Right lobe of liver (tissue), 6 donors: Measurements from ENCODE around the gene EDNRA. TPM values are rescaled to one million over a fixed set of nuclear protein-coding genes. Genes with fewer than 3 reads are reported as not detected.

Experiments
- ATAC-seq, 4 donors: fragments of 200-7000 bp; cut with Tn5 transposase; one replicate each; pipeline ENCODE4 v1.9.1; 2020; ENCODE audit warnings: mild to moderate bottlenecking in 4 of 4, moderate library complexity in 4 of 4
- DNase-seq, 3 donors: peaks; one replicate each; pipeline ENCODE4 v3.0.0-alpha.2; 2020
- H3K27ac ChIP-seq, 3 donors: fragments of 200-600 bp; one replicate each; pipeline ENCODE4 v1.8.0; 2022
- H3K27me3 ChIP-seq, 2 donors: fragments of 200-600 bp; one replicate each; pipeline ENCODE4 v1.8.0; 2022
- H3K36me3 ChIP-seq, 4 donors: fragments of 200-600 bp; sonication (generic) in 1 of 4; one replicate each; pipeline versions ENCODE4 v1.5.1 to v1.8.0; 2017 to 2022; ENCODE audit warnings: control low read depth in 1 of 4
- H3K4me1 ChIP-seq, 4 donors: fragments of 200-600 bp; sonication (generic) in 1 of 4; one replicate each; pipeline versions ENCODE4 v1.5.1 to v1.8.0; 2017 to 2022; ENCODE audit warnings: control low read depth in 1 of 4
- H3K4me3 ChIP-seq, 3 donors: fragments of 200-600 bp; one replicate each; pipeline ENCODE4 v1.8.0; 2022
- H3K9me3 ChIP-seq, 4 donors: fragments of 200-600 bp; sonication (generic) in 1 of 4; one replicate each; pipeline versions ENCODE4 v1.5.1 to v1.8.0; 2017 to 2022; ENCODE audit warnings: control low read depth in 1 of 4
- POLR2A ChIP-seq: fragments of 450-650 bp; IDR thresholded peaks from one replicate; pipeline ENCODE4 v1.6.1; 2017; ENCODE audit warnings: antibody characterized with exemption, mild to moderate bottlenecking
- WGBS: methylation state at CpG from one replicate; pipeline ENCODE4 v1.1.6; 2018; ENCODE audit warnings: low coverage, low lambda C conversion rate; ENCODE audit not compliant: insufficient coverage; ENCODE audit errors: missing lambda C conversion rate; 5-methylcytosine and 5-hydroxymethylcytosine counted together
- intact Hi-C, 2 donors: fragments of 100-400 bp; cut with DNase I; formaldehyde crosslinking; loops; one replicate each; pipeline versions ENCODE4 v1.11.2 to v1.14.1; 2022
- total RNA-seq, 6 experiments: library from RNA; depleted of rRNA in 2 of 6; stranded (reverse); fragments of >200 nt in 2 of 6; fragmentation: NEBNext Ultra II Directional in 3 of 6; extraction: Animal tissue kit (Norgen Biotek cat#: 25700) in 3 of 6; gene quantifications; one replicate each; pipeline versions ENCODE4 v1.1.0 to v1.2.4, GENCODE V29; 2016 to 2023
- TF ChIP-seq, protein P1 (sequence below), 4 donors: fragments of 200-600 bp in 3 of 4; fragments of 450-650 bp in 1 of 4; IDR thresholded peaks; one replicate each; pipeline versions ENCODE4 v1.5.1 to v1.8.0; 2016 to 2022; ENCODE audit warnings: antibody characterized with exemption in 4 of 4, mild to moderate bottlenecking in 2 of 4
- donor health status: DM: no; HTN: yes; CAD: no.
- donor health status: DM: no; HTN: no; CAD: no.
- donor health status: DM: no; HTN: no; CAD: no.
- donor health status: DM: no; HTN: yes; CAD: no.
- donor health status: DM: no; HTN: yes; CAD: no.

Gene EDNRA
- total RNA-seq, 6 experiments from 2014 or later: 0.61 to 1.2 (median 0.92) TPM

DNA sequence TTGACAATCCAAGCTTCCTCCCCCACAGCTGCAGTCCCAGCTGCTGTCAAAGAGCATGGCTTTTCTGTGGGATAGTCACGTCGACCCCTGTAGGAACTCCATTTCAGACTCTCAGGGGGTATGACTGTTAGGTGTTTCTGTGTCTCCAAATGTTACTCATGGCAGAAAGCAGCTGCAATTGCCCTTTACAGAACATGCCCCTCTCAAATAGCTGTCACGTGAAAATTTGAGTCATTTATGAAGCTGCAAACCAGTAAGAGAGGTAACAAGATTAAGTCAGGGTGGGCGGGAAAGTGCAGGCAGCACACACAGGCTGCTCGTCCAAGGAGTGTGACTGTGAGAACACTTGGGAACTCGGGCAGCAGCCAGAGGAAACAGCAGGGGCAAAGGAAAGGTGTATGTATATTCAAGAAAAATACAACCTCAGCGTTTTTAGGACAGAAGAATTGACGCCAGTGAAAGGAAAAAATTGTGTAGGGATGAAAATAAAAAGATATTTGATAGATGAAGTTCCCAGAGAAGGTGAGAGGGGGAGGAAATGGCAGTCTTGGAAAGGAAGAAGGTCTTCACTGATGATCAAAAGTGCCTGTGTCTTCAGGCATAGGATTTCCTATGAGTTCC is 69.8 kb downstream of the EDNRA start:
- Histone ChIP-seq H3K27ac (no peak overlapping the region), H3K36me3 (no peaks in the 10 kb centered on the region), H3K27me3 (no peaks in the 10 kb centered on the region), H3K4me3 (no peak overlapping the region), H3K4me1 (no peaks in the 10 kb centered on the region), H3K9me3 (no peaks in the 10 kb centered on the region)
- intact Hi-C loops: no loop called here
- TF ChIP-seq, protein P1, sequence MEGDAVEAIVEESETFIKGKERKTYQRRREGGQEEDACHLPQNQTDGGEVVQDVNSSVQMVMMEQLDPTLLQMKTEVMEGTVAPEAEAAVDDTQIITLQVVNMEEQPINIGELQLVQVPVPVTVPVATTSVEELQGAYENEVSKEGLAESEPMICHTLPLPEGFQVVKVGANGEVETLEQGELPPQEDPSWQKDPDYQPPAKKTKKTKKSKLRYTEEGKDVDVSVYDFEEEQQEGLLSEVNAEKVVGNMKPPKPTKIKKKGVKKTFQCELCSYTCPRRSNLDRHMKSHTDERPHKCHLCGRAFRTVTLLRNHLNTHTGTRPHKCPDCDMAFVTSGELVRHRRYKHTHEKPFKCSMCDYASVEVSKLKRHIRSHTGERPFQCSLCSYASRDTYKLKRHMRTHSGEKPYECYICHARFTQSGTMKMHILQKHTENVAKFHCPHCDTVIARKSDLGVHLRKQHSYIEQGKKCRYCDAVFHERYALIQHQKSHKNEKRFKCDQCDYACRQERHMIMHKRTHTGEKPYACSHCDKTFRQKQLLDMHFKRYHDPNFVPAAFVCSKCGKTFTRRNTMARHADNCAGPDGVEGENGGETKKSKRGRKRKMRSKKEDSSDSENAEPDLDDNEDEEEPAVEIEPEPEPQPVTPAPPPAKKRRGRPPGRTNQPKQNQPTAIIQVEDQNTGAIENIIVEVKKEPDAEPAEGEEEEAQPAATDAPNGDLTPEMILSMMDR (IDR thresholded peaks at IDR 0.05): no peak
- no peak for TF ChIP-seq POLR2A
- 31% methylated on average over 8 of the region's 8 CpGs for WGBS
- DNase-seq: no peak
- no peak for ATAC-seq

- H3K4me3 ChIP-seq: no peak overlapping the region
- H3K27me3 ChIP-seq: no peaks in the 10 kb centered on the region
- H3K4me1 ChIP-seq: no peaks in the 10 kb centered on the region
- H3K9me3 ChIP-seq: no peaks in the 10 kb centered on the region
- intact Hi-C loops: no loop called here
- DNase-seq (no peak), ATAC-seq (no peak)
- no peak overlapping the region for H3K27ac ChIP-seq
- 83% methylated on average over 4 of the region's 4 CpGs for WGBS
- no peaks in the 10 kb centered on the region for H3K36me3 ChIP-seq
- TF ChIP-seq POLR2A: no peak
- TF ChIP-seq, protein P1 (IDR thresholded peaks at IDR 0.05): no peak
Observed at GRCh38 chr4:147560625-147561024, 79.7 kb downstream of the EDNRA start.

GRCh38 chr4:147566762-147567161 is 85.9 kb downstream of the EDNRA start:
- intact Hi-C loops: no loop called here
- H3K27ac ChIP-seq: no peak overlapping the region
- no peaks in the 10 kb centered on the region for H3K36me3 ChIP-seq
- no peaks in the 10 kb centered on the region for H3K27me3 ChIP-seq
- ATAC-seq (no peak), DNase-seq (no peak)
- H3K4me1 ChIP-seq: no peaks in the 10 kb centered on the region
- H3K4me3 ChIP-seq: no peak overlapping the region
- no peak for TF ChIP-seq POLR2A
- TF ChIP-seq, protein P1 (IDR thresholded peaks at IDR 0.05): no peak
- H3K9me3 ChIP-seq: no peaks in the 10 kb centered on the region

- no peaks in the 10 kb centered on the region for H3K9me3 ChIP-seq
- 75% methylated on average over 1 of the region's 1 CpG for WGBS
Observed at GRCh38 chr4:147567276-147567675, 86.4 kb downstream of the EDNRA start.

More at GRCh38 chr4:147567276-147567675, 86.4 kb downstream of the EDNRA start:
- Histone ChIP-seq H3K27me3 (no peaks in the 10 kb centered on the region), H3K27ac (no peak overlapping the region), H3K36me3 (no peaks in the 10 kb centered on the region), H3K4me1 (no peaks in the 10 kb centered on the region), H3K4me3 (no peak overlapping the region)
- ATAC-seq (no peak), DNase-seq (no peak)
- TF ChIP-seq, protein P1 (IDR thresholded peaks at IDR 0.05): no peak
- TF ChIP-seq POLR2A: no peak
- intact Hi-C loops: no loop called here
